Liver (tissue), 9 donors: ENCODE data around the gene SLIT3. TPM values are rescaled to one million over a fixed set of nuclear protein-coding genes. Genes with fewer than 3 reads are reported as not detected.

ENCODE experiments used
- DNase-seq: peaks from one replicate; pipeline ENCODE4 v3.0.0-alpha.2; 2017; ENCODE audit warnings: low spot score
- H3K27ac ChIP-seq, 2 donors: one replicate each; pipeline ENCODE4 v1.7.0; 2013; ENCODE audit warnings: inconsistent platforms in 2 of 2, low read length in 2 of 2, control low read depth in 1 of 2, low read depth in 1 of 2, mild to moderate bottlenecking in 1 of 2
- H3K27me3 ChIP-seq, 4 donors: one replicate each; pipeline versions ENCODE4 v1.6.1 to v1.7.0; 2013; ENCODE audit warnings: low read length in 3 of 4, inconsistent platforms in 1 of 4, mild to moderate bottlenecking in 1 of 4, moderate library complexity in 1 of 4; ENCODE audit not compliant: control insufficient read depth in 4 of 4, insufficient read depth in 4 of 4
- H3K36me3 ChIP-seq, 4 donors: one replicate each; pipeline versions ENCODE4 v1.6.1 to v1.7.0; 2013; ENCODE audit warnings: low read length in 3 of 4, mild to moderate bottlenecking in 3 of 4, low read depth in 1 of 4, moderate library complexity in 1 of 4; ENCODE audit not compliant: control insufficient read depth in 4 of 4, insufficient read depth in 3 of 4
- H3K4me1 ChIP-seq, 4 donors: one replicate each; pipeline versions ENCODE4 v1.6.1 to v1.7.0; 2013; ENCODE audit warnings: low read length in 3 of 4, mild to moderate bottlenecking in 3 of 4, moderate library complexity in 1 of 4; ENCODE audit not compliant: control insufficient read depth in 4 of 4, insufficient read depth in 4 of 4
- H3K4me3 ChIP-seq, 3 donors: one replicate each; pipeline versions ENCODE4 v1.6.1 to v1.7.0; 2013; ENCODE audit warnings: low read length in 3 of 3, control low read depth in 1 of 3, low read depth in 1 of 3, mild to moderate bottlenecking in 1 of 3
- H3K9ac ChIP-seq, 2 donors: one replicate each; pipeline ENCODE4 v1.7.0; 2013; ENCODE audit warnings: low read length in 2 of 2, mild to moderate bottlenecking in 2 of 2, moderate library complexity in 2 of 2, control low read depth in 1 of 2, low read depth in 1 of 2
- H3K9me3 ChIP-seq, 4 donors: one replicate each; pipeline versions ENCODE4 v1.6.1 to v1.7.0; 2013; ENCODE audit warnings: low read length in 3 of 4; ENCODE audit not compliant: control insufficient read depth in 4 of 4
- EGR1 ChIP-seq, 2 donors: IDR thresholded peaks; 2 replicates each; pipeline ENCODE4 v1.6.1; 2016 to 2018; ENCODE audit warnings: antibody characterized with exemption in 2 of 2, low read depth in 2 of 2
- FOXA1 ChIP-seq: IDR thresholded peaks from 2 replicates; pipeline ENCODE4 v1.6.1; 2016; ENCODE audit warnings: antibody characterized with exemption
- FOXA2 ChIP-seq: IDR thresholded peaks from 2 replicates; pipeline ENCODE4 v1.6.1; 2016; ENCODE audit warnings: antibody characterized with exemption
- GABPA ChIP-seq, 2 donors: IDR thresholded peaks in 1 of 2; conservative IDR thresholded peaks in 1 of 2; 2 replicates each; pipeline ENCODE4 v1.6.1; 2016; ENCODE audit warnings: antibody characterized with exemption in 2 of 2, mild to moderate bottlenecking in 1 of 2, moderate library complexity in 1 of 2
- HNF4A ChIP-seq, 2 donors: conservative IDR thresholded peaks; 2 replicates each; pipeline ENCODE4 v1.6.1; 2016; ENCODE audit warnings: antibody characterized with exemption in 2 of 2, mild to moderate bottlenecking in 2 of 2
- HNF4G ChIP-seq: IDR thresholded peaks from 2 replicates; pipeline ENCODE4 v1.6.1; 2016; ENCODE audit warnings: antibody characterized with exemption
- JUND ChIP-seq, 2 donors: IDR thresholded peaks; 2 replicates each; pipeline ENCODE4 v1.6.1; 2016; ENCODE audit warnings: antibody characterized with exemption in 2 of 2
- NR2F2 ChIP-seq: IDR thresholded peaks from 2 replicates; pipeline ENCODE4 v1.6.1; 2016; ENCODE audit warnings: antibody characterized with exemption
- RAD21 ChIP-seq, 2 donors: IDR thresholded peaks; 2 replicates each; pipeline ENCODE4 v1.6.1; 2016; ENCODE audit warnings: antibody characterized with exemption in 2 of 2, mild to moderate bottlenecking in 2 of 2
- RXRA ChIP-seq, 2 donors: IDR thresholded peaks; 2 replicates each; pipeline ENCODE4 v1.6.1; 2017 to 2018; ENCODE audit warnings: antibody characterized with exemption in 2 of 2, mild to moderate bottlenecking in 1 of 2
- SP1 ChIP-seq: IDR thresholded peaks from 2 replicates; pipeline ENCODE4 v1.6.1; 2018; ENCODE audit warnings: antibody characterized with exemption, mild to moderate bottlenecking
- TAF1 ChIP-seq: conservative IDR thresholded peaks from 2 replicates; pipeline ENCODE4 v1.6.1; 2016; ENCODE audit warnings: antibody characterized with exemption, mild to moderate bottlenecking
- YY1 ChIP-seq: IDR thresholded peaks from 2 replicates; pipeline ENCODE4 v1.6.1; 2016; ENCODE audit warnings: antibody characterized with exemption, mild to moderate bottlenecking
- WGBS: extraction: QIAGEN DNeasy Blood & Tissue Kit; methylation state at CpG from one replicate; pipeline ENCODE4 v1.1.7; 2013; 5-methylcytosine and 5-hydroxymethylcytosine counted together
- polyA plus RNA-seq, 2 donors: library from polyadenylated mRNA; stranded (reverse) in 1 of 2; unstranded in 1 of 2; fragments of 200-250 nt in 1 of 2; fragments of >200 nt in 1 of 2; fragmentation: Nextera tagmentation in 1 of 2; extraction: Ambion mirVana in 1 of 2; gene quantifications; one replicate each; pipeline versions ENCODE4 v1.2.1 to v1.2.3, GENCODE V29; 2013 to 2015
- total RNA-seq, 2 donors: library from RNA; depleted of rRNA; stranded (reverse); fragments of >200 nt; gene quantifications; one replicate each; pipeline ENCODE4 v1.2.3, GENCODE V29; 2014
- TF ChIP-seq, protein P1 (sequence below): fragments of 150-350 bp; IDR thresholded peaks from 2 replicates; pipeline ENCODE4 v1.5.1; 2017; ENCODE audit warnings: improper control_type of control experiment, low read depth, low read length; ENCODE audit not compliant: missing input control
- TF ChIP-seq, protein P2 (sequence below): IDR thresholded peaks from 2 replicates; pipeline ENCODE4 v1.6.1; 2016; ENCODE audit warnings: antibody characterized with exemption, mild to moderate bottlenecking
- TF ChIP-seq, protein P3 (sequence below): IDR thresholded peaks from 2 replicates; pipeline ENCODE4 v1.6.1; 2016; ENCODE audit warnings: antibody characterized with exemption
- donor health status: healthy.
- donor health status: healthy.
- donor health status: healthy.
- donor health status: healthy.
- donor health status: healthy.

SLIT3 gene
- total and polyA plus RNA-seq, 4 donors = 0.61 to 1.3 (median 0.91) TPM

DNA sequence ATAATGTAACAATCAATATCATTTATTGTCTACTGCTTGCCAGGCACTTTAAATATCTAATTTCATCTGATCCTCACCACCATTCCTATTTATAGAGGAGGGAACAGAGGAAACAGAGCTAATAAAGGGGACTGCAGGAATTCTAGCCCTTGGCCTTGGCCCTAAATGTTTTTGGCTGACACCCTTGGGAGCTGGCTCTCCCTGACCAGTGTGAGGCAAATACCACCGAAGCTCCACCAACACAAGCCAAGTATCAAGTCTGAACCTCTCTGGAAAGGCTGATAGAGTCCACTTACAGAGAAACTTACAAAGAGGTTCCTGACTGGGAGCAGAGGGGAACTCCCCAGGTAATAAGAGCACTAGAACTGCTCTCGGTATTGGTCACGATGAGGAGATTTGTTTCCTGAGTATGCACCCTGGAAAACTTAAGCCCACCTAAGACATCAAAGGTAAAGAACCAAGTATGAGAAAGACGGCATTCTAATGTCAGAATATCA, 478.6 kb downstream of the SLIT3 start:
- peaks cover 1 to 9% (median 6%) of the 10 kb centered on the region in 4 donors for H3K4me1 ChIP-seq
- TF ChIP-seq, protein P1, sequence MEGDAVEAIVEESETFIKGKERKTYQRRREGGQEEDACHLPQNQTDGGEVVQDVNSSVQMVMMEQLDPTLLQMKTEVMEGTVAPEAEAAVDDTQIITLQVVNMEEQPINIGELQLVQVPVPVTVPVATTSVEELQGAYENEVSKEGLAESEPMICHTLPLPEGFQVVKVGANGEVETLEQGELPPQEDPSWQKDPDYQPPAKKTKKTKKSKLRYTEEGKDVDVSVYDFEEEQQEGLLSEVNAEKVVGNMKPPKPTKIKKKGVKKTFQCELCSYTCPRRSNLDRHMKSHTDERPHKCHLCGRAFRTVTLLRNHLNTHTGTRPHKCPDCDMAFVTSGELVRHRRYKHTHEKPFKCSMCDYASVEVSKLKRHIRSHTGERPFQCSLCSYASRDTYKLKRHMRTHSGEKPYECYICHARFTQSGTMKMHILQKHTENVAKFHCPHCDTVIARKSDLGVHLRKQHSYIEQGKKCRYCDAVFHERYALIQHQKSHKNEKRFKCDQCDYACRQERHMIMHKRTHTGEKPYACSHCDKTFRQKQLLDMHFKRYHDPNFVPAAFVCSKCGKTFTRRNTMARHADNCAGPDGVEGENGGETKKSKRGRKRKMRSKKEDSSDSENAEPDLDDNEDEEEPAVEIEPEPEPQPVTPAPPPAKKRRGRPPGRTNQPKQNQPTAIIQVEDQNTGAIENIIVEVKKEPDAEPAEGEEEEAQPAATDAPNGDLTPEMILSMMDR = no peak
- TF ChIP-seq FOXA1 (no peak), NR2F2 (no peak), GABPA (IDR thresholded peaks at IDR 0.05 in 1 of 2, conservative IDR thresholded peaks at IDR 0.05 in 1 of 2) (no peak), RAD21 (IDR thresholded peaks at IDR 0.05) (no peak), EGR1 (IDR thresholded peaks at IDR 0.05; ENCODE audit: low read depth in 2 of 2) (no peak), RXRA (IDR thresholded peaks at IDR 0.05) (no peak), JUND (IDR thresholded peaks at IDR 0.05) (no peak), SP1 (no peak), YY1 (no peak), HNF4G (no peak)
- TF ChIP-seq, protein P2, sequence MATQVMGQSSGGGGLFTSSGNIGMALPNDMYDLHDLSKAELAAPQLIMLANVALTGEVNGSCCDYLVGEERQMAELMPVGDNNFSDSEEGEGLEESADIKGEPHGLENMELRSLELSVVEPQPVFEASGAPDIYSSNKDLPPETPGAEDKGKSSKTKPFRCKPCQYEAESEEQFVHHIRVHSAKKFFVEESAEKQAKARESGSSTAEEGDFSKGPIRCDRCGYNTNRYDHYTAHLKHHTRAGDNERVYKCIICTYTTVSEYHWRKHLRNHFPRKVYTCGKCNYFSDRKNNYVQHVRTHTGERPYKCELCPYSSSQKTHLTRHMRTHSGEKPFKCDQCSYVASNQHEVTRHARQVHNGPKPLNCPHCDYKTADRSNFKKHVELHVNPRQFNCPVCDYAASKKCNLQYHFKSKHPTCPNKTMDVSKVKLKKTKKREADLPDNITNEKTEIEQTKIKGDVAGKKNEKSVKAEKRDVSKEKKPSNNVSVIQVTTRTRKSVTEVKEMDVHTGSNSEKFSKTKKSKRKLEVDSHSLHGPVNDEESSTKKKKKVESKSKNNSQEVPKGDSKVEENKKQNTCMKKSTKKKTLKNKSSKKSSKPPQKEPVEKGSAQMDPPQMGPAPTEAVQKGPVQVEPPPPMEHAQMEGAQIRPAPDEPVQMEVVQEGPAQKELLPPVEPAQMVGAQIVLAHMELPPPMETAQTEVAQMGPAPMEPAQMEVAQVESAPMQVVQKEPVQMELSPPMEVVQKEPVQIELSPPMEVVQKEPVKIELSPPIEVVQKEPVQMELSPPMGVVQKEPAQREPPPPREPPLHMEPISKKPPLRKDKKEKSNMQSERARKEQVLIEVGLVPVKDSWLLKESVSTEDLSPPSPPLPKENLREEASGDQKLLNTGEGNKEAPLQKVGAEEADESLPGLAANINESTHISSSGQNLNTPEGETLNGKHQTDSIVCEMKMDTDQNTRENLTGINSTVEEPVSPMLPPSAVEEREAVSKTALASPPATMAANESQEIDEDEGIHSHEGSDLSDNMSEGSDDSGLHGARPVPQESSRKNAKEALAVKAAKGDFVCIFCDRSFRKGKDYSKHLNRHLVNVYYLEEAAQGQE = no peak
- DNase-seq = no peak
- H3K9me3 ChIP-seq = no peaks in the 10 kb centered on the region
- H3K9ac ChIP-seq = no peak overlapping the region
- H3K36me3 ChIP-seq = no peaks in the 10 kb centered on the region
- no peak overlapping the region for H3K4me3 ChIP-seq
- no peaks in the 10 kb centered on the region for H3K27me3 ChIP-seq
- no peak overlapping the region for H3K27ac ChIP-seq
- WGBS = 79% methylated on average over 4 of the region's 4 CpGs

DNA sequence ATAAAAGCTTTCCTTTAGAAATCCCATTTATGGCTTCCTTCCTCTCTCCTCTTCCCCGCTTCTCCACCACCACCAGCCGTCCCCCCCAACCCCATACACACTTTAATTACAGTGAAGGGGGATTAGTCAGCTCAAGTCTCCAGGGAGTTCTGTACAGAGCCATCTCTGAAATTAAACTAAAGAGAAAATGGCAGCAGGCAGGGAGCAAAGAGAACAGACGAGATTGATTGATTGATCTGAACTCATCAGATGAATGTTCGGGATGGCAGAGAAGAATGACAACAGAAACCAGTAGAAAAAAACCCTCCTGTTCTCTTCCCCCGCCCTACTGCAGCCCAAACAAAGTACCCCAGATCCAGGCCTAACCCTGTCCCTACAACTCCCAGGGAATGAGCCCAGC, 480.1 kb downstream of the SLIT3 start:
- Histone ChIP-seq H3K27ac (no peak overlapping the region), H3K4me1 (peaks cover 1 to 9% (median 6%) of the 10 kb centered on the region in 4 donors), H3K9ac (no peak overlapping the region), H3K36me3 (no peaks in the 10 kb centered on the region), H3K9me3 (no peaks in the 10 kb centered on the region), H3K27me3 (no peaks in the 10 kb centered on the region), H3K4me3 (no peak overlapping the region)
- TF ChIP-seq, protein P3, sequence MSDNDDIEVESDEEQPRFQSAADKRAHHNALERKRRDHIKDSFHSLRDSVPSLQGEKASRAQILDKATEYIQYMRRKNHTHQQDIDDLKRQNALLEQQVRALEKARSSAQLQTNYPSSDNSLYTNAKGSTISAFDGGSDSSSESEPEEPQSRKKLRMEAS = no peak
- TF ChIP-seq NR2F2 (no peak), GABPA (IDR thresholded peaks at IDR 0.05 in 1 of 2, conservative IDR thresholded peaks at IDR 0.05 in 1 of 2) (no peak), HNF4G (no peak), RXRA (IDR thresholded peaks at IDR 0.05) (no peak), FOXA2 (no peak), SP1 (no peak), YY1 (no peak), JUND (IDR thresholded peaks at IDR 0.05) (no peak), EGR1 (IDR thresholded peaks at IDR 0.05; ENCODE audit: low read depth in 2 of 2) (no peak), HNF4A (conservative IDR thresholded peaks at IDR 0.05) (no peak), TAF1 (no peak), RAD21 (IDR thresholded peaks at IDR 0.05) (no peak)
- TF ChIP-seq, protein P2 = no peak
- TF ChIP-seq, protein P1 = no peak
- DNase-seq = no peak
- 87% methylated on average over 5 of the region's 5 CpGs for WGBS
